ENCODE measurements around the gene MMP19. TPM values are rescaled to one million over a fixed set of nuclear protein-coding genes. Genes with fewer than 3 reads are reported as not detected.

Gene MMP19
- total RNA-seq, 1 experiment from 2014 or later, result 2.3 TPM

DNA sequence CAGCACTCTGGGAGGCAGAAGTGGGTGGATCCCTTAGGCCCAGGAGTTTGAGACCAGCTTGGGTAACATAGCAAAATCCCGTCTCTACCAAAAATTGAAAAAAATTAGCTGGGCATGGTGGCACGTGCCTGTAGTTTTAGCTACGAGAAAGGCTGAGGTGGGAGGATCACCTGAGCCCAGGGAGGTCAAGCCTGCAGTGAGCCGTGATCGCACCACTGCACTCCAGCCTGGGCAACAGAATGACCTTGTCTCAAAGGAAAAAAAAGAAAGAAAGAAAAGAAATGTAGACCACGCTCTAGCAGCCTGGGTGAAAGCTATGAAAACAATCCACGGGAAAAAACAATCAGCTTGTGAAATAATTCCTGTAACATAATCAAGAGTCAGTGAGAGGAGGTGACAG, 54.2 kb downstream of the MMP19 start:
- ATAC-seq (no peak), DNase-seq (ENCODE audit: low read depth, low spot score) (no peak)
- intact Hi-C loops (cut with micrococcal nuclease), result no loop called here
- no peak for TF ChIP-seq SP1 (IDR thresholded peaks at IDR 0.05; ENCODE audit: low read depth)
- no peak for TF ChIP-seq EGR1 (IDR thresholded peaks at IDR 0.05; ENCODE audit: low read depth)
- TF ChIP-seq, protein P1, sequence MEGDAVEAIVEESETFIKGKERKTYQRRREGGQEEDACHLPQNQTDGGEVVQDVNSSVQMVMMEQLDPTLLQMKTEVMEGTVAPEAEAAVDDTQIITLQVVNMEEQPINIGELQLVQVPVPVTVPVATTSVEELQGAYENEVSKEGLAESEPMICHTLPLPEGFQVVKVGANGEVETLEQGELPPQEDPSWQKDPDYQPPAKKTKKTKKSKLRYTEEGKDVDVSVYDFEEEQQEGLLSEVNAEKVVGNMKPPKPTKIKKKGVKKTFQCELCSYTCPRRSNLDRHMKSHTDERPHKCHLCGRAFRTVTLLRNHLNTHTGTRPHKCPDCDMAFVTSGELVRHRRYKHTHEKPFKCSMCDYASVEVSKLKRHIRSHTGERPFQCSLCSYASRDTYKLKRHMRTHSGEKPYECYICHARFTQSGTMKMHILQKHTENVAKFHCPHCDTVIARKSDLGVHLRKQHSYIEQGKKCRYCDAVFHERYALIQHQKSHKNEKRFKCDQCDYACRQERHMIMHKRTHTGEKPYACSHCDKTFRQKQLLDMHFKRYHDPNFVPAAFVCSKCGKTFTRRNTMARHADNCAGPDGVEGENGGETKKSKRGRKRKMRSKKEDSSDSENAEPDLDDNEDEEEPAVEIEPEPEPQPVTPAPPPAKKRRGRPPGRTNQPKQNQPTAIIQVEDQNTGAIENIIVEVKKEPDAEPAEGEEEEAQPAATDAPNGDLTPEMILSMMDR (IDR thresholded peaks at IDR 0.05 in 2 of 3, conservative IDR thresholded peaks at IDR 0.05 in 1 of 3; ENCODE audit: borderline replicate concordance in 1 of 3, insufficient read depth in 1 of 3, low read depth in 2 of 3, low read length in 2 of 3), result no peak
- TF ChIP-seq YY1 (IDR thresholded peaks at IDR 0.05; ENCODE audit: extremely low read depth, insufficient replicate concordance, low read depth, low read length), result no peak
- TF ChIP-seq EZH2 (IDR thresholded peaks at IDR 0.05), result no peak
- TF ChIP-seq, protein P2, sequence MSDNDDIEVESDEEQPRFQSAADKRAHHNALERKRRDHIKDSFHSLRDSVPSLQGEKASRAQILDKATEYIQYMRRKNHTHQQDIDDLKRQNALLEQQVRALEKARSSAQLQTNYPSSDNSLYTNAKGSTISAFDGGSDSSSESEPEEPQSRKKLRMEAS (IDR thresholded peaks at IDR 0.05), result no peak
- TF ChIP-seq TCF7L2 (IDR thresholded peaks at IDR 0.05; ENCODE audit: borderline replicate concordance, extremely low read depth, insufficient read depth, insufficient read length), result no peak
- TF ChIP-seq POLR2AphosphoS5 (IDR thresholded peaks at IDR 0.05; ENCODE audit: low read depth, low read length), result no peak
- TF ChIP-seq ZFX (IDR thresholded peaks at IDR 0.05), result no peak
- TF ChIP-seq EZH2phosphoT487 (IDR thresholded peaks at IDR 0.05; ENCODE audit: borderline replicate concordance), result no peak
- TF ChIP-seq JUND (IDR thresholded peaks at IDR 0.05), result no peak
- no peak for TF ChIP-seq FOSL1 (IDR thresholded peaks at IDR 0.05; ENCODE audit: low read depth)
- Histone ChIP-seq H3K9me2 (ENCODE audit: insufficient read depth) (no peaks in the 10 kb centered on the region), H3K27ac (ENCODE audit: low read depth, low read length) (no peak overlapping the region), H3K4me3 (replicated peaks in 1 of 2; ENCODE audit: low read depth in 1 of 2, low read length in 2 of 2) (no peak overlapping the region), H4K20me1 (ENCODE audit: insufficient read depth) (peaks cover 6% of the 10 kb centered on the region; the same call in 1 of the 2 replicates), H3K4me1 (ENCODE audit: control insufficient read depth in 1 of 2, insufficient read depth in 2 of 2, low read length in 2 of 2) (no peaks in the 10 kb centered on the region), H3K79me2 (ENCODE audit: insufficient read depth, low read length) (peaks cover 39% of the 10 kb centered on the region), H3K36me3 (ENCODE audit: control insufficient read depth in 1 of 2, insufficient read depth in 2 of 2, low read length in 2 of 2) (peaks cover 44 to 59% of the 10 kb centered on the region in 2 experiments; a peak in 3 of 4 replicates), H3K9me3 (ENCODE audit: control insufficient read depth in 1 of 2, insufficient read depth in 1 of 2, low read depth in 1 of 2, low read length in 2 of 2) (no peaks in the 10 kb centered on the region), H3K4me2 (ENCODE audit: low read length) (no peak overlapping the region), H2AFZ (ENCODE audit: low read depth, low read length, poor library complexity, severe bottlenecking) (no peak overlapping the region), H3K9ac (ENCODE audit: low read length) (no peak overlapping the region), H3K27me3 (ENCODE audit: insufficient read depth, low read length) (no peaks in the 10 kb centered on the region)
- ChIA-PET POLR2A (no interaction called here), CTCF (no interaction called here), RAD21 (ENCODE audit: low non-redundant PET in 1 of 2, low total read pairs in 2 of 2, uncharacterized antibody in 2 of 2, unreplicated experiment in 2 of 2) (no interaction called here)
- BruUV-seq (replicated peaks), result no TSS peak

Other genes starting within 250 kb of the MMP19 start
- not detected for gene OR10P1, start 206.0 kb downstream of the MMP19 start, total RNA-seq (2021; ENCODE audit: unreplicated experiment)
- 17.8 TPM for gene ITGA7, start 135.0 kb downstream of the MMP19 start, total RNA-seq (2021; ENCODE audit: unreplicated experiment)
- 85.5 TPM for gene BLOC1S1, start 126.9 kb downstream of the MMP19 start, total RNA-seq (2021; ENCODE audit: unreplicated experiment)
- gene RDH5, start 122.5 kb downstream of the MMP19 start, total RNA-seq (2021; ENCODE audit: unreplicated experiment), result 6.2 TPM
- 355 TPM for gene CD63, start 113.9 kb downstream of the MMP19 start, total RNA-seq (2021; ENCODE audit: unreplicated experiment)
- 5.3 TPM for gene GDF11, start 99.8 kb downstream of the MMP19 start, total RNA-seq (2021; ENCODE audit: unreplicated experiment)
- 82.4 TPM for gene SARNP, start 25.2 kb downstream of the MMP19 start, total RNA-seq (2021; ENCODE audit: unreplicated experiment)
- 25.5 TPM for gene ORMDL2, start 24.9 kb downstream of the MMP19 start, total RNA-seq (2021; ENCODE audit: unreplicated experiment)
- 39.2 TPM for gene DNAJC14, start 13.3 kb downstream of the MMP19 start, total RNA-seq (2021; ENCODE audit: unreplicated experiment)
- gene PYM1, start 85.0 kb upstream of the MMP19 start, total RNA-seq (2021; ENCODE audit: unreplicated experiment), result 24.8 TPM
- gene DGKA, start 88.2 kb upstream of the MMP19 start, total RNA-seq (2021; ENCODE audit: unreplicated experiment), result 58.3 TPM
- gene PMEL, start 123.1 kb upstream of the MMP19 start, total RNA-seq (2021; ENCODE audit: unreplicated experiment), result 5.8 TPM
- 90.9 TPM for gene CDK2, start 123.9 kb upstream of the MMP19 start, total RNA-seq (2021; ENCODE audit: unreplicated experiment)
- gene RAB5B, start 131.1 kb upstream of the MMP19 start, total RNA-seq (2021; ENCODE audit: unreplicated experiment), result 44.5 TPM
- 18.0 TPM for gene SUOX, start 154.3 kb upstream of the MMP19 start, total RNA-seq (2021; ENCODE audit: unreplicated experiment)
- gene IKZF4, start 178.1 kb upstream of the MMP19 start, total RNA-seq (2021; ENCODE audit: unreplicated experiment), result 8.5 TPM
- gene RPS26, start 199.0 kb upstream of the MMP19 start, total RNA-seq (2021; ENCODE audit: unreplicated experiment), result 70.2 TPM
- 39.7 TPM for gene ERBB3, start 237.2 kb upstream of the MMP19 start, total RNA-seq (2021; ENCODE audit: unreplicated experiment)